Left lung (tissue), 10 donors: Measurements from ENCODE around the gene POMT2. TPM values are rescaled to one million over a fixed set of nuclear protein-coding genes. Genes with fewer than 3 reads are reported as not detected.

Experiments used
- ATAC-seq: fragments of 200-7000 bp; cut with Tn5 transposase; one replicate; pipeline ENCODE4 v1.9.1; 2020; ENCODE audit warnings: moderate library complexity
- DNase-seq, 4 donors: peaks; one replicate each; pipeline ENCODE4 v3.0.0-alpha.2; 2013 to 2020
- H3K27ac ChIP-seq, 2 donors: fragments of 200-600 bp; sonication (generic) in 1 of 2; one replicate each; pipeline versions ENCODE4 v1.5.0 to v1.8.0; 2020 to 2021
- H3K27me3 ChIP-seq, 2 donors: fragments of 200-600 bp; sonication (generic) in 1 of 2; one replicate each; pipeline versions ENCODE4 v1.5.0 to v1.8.0; 2020 to 2021
- H3K36me3 ChIP-seq, 2 donors: fragments of 200-600 bp; sonication (generic) in 1 of 2; one replicate each; pipeline versions ENCODE4 v1.5.0 to v1.8.0; 2020 to 2021
- H3K4me1 ChIP-seq, 2 donors: fragments of 200-600 bp; one replicate each; pipeline ENCODE4 v1.8.0; 2021
- H3K4me3 ChIP-seq, 2 donors: fragments of 200-600 bp; sonication (generic) in 1 of 2; one replicate each; pipeline versions ENCODE4 v1.5.0 to v1.8.0; 2020 to 2021; ENCODE audit warnings: mild to moderate bottlenecking in 1 of 2
- H3K9me3 ChIP-seq, 2 donors: fragments of 200-600 bp; sonication (generic) in 1 of 2; one replicate each; pipeline versions ENCODE4 v1.5.0 to v1.8.0; 2020 to 2021
- intact Hi-C, 2 donors: fragments of 100-400 bp; cut with DNase I; formaldehyde crosslinking; loops; one replicate each; pipeline versions ENCODE4 v1.11.2 to v1.14.2; 2022
- polyA plus RNA-seq, 6 donors: library from polyadenylated mRNA; unstranded; fragments of 120-200 nt; gene quantifications; one replicate each; pipeline ENCODE4 v1.2.1, GENCODE V29; 2013; ENCODE audit not compliant: insufficient read length in 6 of 6
- total RNA-seq, 2 donors: library from RNA; stranded (reverse); fragmentation: NEBNext Ultra II Directional; extraction: Animal tissue kit (Norgen Biotek cat#: 25700); gene quantifications; one replicate each; pipeline ENCODE4 v1.2.1, GENCODE V29; 2021
- TF ChIP-seq, protein P1 (sequence below), 2 donors: fragments of 200-600 bp; sonication (generic) in 1 of 2; IDR thresholded peaks; one replicate each; pipeline versions ENCODE4 v1.5.0 to v1.8.0; 2021; ENCODE audit warnings: antibody characterized with exemption in 2 of 2
- donor health status: DM: no; HTN: yes; CAD: no.
- donor health status: DM: no; HTN: no; CAD: no.

POMT2 gene
- total and polyA plus RNA-seq, 8 donors, result 25.5 to 34.3 (median 31.6) TPM

DNA sequence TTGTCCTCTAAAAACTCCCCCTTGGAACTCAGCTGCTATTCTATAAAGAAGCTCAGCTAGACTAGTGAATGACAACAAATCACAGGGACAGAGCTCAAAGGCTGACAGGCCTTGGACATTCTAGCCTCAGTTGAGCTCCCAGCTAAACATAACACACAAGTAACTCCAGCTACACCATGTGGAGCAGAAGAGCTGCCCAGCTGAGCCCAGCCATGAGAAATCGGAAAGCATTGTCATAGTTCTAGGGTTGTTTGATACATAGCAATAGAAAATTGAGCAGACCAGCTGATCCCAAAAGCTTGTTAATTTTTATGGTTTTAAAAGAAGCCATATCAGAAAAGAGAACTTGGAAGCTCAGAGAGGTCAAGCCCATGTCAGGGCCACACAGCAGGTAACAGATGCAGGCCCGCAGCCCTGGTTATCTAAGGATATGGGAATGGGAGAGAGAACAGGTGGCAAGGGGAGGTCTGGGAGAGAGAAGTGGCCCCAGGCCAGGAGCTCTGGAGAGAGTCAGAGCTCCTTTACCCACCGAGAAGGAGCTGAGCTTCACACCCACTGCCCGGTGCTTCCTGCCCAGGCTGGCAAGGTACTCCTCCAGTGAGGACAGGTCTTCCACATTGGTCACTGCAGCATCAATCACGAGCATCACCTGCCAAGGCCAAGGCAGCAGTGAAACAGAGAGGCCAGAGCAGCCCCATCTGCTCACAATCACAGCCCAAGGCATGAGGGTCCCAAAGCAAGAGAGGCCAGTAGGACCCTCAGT lies 52.6 kb downstream of the POMT2 start:
- ATAC-seq, result no peak
- no peak overlapping the region for H3K4me3 ChIP-seq
- intact Hi-C loops, result no loop called here

DNA sequence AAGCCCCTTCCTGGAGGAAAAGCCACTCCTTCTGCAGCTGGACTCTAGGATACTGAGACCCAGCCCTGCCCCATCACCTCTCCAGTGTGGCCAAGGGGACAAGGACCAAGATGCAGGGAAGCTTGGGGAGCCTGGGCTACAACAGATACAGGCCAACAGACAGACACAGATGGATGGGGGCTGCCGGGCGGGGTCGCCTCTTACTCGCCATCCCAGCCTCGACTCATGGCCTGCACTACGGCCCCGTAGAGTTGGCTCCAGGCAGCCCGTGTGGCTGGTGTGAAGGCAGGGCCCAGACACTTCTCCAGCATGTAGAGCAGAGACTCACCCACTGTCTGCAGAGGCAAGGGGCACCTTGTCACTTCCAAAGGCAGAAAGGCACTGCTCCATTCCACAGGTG lies 54.3 kb downstream of the POMT2 start:
- TF ChIP-seq, protein P1, sequence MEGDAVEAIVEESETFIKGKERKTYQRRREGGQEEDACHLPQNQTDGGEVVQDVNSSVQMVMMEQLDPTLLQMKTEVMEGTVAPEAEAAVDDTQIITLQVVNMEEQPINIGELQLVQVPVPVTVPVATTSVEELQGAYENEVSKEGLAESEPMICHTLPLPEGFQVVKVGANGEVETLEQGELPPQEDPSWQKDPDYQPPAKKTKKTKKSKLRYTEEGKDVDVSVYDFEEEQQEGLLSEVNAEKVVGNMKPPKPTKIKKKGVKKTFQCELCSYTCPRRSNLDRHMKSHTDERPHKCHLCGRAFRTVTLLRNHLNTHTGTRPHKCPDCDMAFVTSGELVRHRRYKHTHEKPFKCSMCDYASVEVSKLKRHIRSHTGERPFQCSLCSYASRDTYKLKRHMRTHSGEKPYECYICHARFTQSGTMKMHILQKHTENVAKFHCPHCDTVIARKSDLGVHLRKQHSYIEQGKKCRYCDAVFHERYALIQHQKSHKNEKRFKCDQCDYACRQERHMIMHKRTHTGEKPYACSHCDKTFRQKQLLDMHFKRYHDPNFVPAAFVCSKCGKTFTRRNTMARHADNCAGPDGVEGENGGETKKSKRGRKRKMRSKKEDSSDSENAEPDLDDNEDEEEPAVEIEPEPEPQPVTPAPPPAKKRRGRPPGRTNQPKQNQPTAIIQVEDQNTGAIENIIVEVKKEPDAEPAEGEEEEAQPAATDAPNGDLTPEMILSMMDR (IDR thresholded peaks at IDR 0.05), result no peak
- H3K4me1 ChIP-seq, result no peaks in the 10 kb centered on the region
- peaks cover 0 to 8% of the 10 kb centered on the region in 2 donors for H3K9me3 ChIP-seq
- peaks cover 15 to 43% of the 10 kb centered on the region in 2 donors for H3K27me3 ChIP-seq
- H3K36me3 ChIP-seq, result no peaks in the 10 kb centered on the region
- H3K4me3 ChIP-seq, result no peak overlapping the region
- no peak overlapping the region for H3K27ac ChIP-seq
- intact Hi-C loops, result no loop called here
- DNase-seq, result peak in 1 of 4 donors; percentile 64
- no peak for ATAC-seq

More for the DNA sequence above, 52.6 kb downstream of the POMT2 start:
- Histone ChIP-seq H3K36me3 (no peaks in the 10 kb centered on the region), H3K9me3 (peaks cover 0 to 8% of the 10 kb centered on the region in 2 donors), H3K27ac (no peak overlapping the region), H3K4me1 (no peaks in the 10 kb centered on the region), H3K27me3 (peaks cover 18 to 56% of the 10 kb centered on the region in 2 donors)
- no peak for DNase-seq
- TF ChIP-seq, protein P1 (IDR thresholded peaks at IDR 0.05), result no peak

DNA sequence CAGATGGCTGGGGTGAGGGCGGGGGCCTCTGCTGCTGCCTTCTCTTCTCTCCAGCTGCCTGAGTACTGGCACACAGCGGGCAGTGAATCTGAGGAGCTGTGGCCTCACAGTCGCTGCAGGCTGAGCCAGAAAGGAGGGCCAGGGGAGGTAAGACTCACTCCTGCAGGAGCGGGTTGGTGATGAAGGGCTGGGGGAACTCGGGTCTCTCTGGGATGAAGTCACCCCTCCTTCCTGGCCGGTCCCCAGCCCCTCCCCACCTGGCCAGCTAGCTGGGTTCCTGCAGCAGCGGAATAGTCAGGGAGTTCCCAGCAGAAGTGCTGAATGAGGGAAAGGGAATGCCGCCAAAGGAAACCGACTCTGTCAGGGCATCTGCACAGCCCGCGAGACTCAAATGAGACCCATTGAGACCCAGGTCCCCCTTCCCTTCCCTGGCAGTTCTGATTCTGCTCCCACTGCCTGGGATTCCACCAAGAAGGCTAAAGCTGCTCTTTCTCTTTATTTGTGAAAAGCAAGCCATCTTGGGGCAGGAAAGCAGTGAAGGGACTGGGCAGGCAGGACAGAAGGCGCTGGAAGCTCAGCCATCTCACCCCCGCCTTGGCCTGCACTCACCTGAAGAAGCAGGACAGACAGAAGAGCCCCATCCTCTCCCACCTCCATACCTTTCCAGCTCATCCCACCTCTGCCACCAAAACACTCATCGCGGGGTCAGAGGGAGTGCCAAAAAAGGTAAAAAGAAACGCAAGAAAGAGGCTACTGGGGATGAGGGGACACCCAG lies 54.9 kb downstream of the POMT2 start:
- TF ChIP-seq, protein P1 (IDR thresholded peaks at IDR 0.05), result no peak
- no peaks in the 10 kb centered on the region for H3K36me3 ChIP-seq
- H3K4me1 ChIP-seq, result no peaks in the 10 kb centered on the region
- ATAC-seq (no peak), DNase-seq (no peak)
- peaks cover 0 to 8% of the 10 kb centered on the region in 2 donors for H3K9me3 ChIP-seq
- intact Hi-C loops, result no loop called here
- H3K27me3 ChIP-seq, result peaks cover 9 to 43% of the 10 kb centered on the region in 2 donors
- H3K27ac ChIP-seq, result no peak overlapping the region
- H3K4me3 ChIP-seq, result no peak overlapping the region

GRCh38 chr14:77265187-77265515 lies 55.5 kb downstream of the POMT2 start:
- Histone ChIP-seq H3K4me1 (no peaks in the 10 kb centered on the region), H3K36me3 (no peaks in the 10 kb centered on the region), H3K9me3 (peaks cover 0 to 8% of the 10 kb centered on the region in 2 donors), H3K4me3 (no peak overlapping the region), H3K27me3 (peaks cover 4 to 43% of the 10 kb centered on the region in 2 donors), H3K27ac (no peak overlapping the region)
- intact Hi-C loops, result no loop called here
- TF ChIP-seq, protein P1 (IDR thresholded peaks at IDR 0.05), result no peak
- ATAC-seq (no peak), DNase-seq (no peak)
